Measurements from ENCODE around the gene CEP112.

DNA sequence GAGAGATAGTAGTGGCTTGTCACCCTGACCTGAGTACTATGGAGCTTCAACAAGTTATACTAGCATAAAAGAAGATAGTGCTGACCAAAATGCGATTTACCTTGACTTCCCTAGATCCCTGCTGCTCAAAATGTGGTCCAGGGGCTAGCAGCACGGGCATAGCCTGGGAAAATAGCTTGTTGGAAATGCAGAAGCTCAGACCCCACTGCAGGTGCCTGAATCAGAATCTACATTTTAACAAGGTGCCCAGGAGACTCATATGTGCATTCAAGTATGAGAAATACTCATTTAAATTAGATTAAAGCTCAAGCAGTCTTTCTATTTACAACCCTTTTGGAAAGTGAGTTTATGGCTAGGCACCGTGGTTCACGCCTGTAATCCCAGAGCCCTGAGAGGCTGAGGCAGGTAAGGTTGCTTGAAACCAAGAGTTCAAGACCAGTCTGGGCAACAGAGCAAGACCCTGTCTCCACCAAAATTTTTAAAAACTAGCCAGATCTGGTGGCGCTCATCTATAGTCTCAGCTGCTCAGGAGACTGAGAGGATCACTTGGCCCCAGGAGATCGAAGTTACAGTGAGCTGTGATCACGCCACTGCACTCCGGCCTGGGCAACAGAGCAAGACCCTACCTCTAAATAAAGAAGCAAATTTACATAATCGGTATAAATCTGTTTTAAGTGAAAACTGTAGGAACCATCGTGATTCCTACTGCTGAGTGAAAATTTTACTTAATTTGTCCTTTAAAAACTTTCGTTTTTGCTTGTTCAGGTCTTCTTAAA, 30.0 kb upstream of the CEP112 start:
- TF ChIP-seq, protein P1, sequence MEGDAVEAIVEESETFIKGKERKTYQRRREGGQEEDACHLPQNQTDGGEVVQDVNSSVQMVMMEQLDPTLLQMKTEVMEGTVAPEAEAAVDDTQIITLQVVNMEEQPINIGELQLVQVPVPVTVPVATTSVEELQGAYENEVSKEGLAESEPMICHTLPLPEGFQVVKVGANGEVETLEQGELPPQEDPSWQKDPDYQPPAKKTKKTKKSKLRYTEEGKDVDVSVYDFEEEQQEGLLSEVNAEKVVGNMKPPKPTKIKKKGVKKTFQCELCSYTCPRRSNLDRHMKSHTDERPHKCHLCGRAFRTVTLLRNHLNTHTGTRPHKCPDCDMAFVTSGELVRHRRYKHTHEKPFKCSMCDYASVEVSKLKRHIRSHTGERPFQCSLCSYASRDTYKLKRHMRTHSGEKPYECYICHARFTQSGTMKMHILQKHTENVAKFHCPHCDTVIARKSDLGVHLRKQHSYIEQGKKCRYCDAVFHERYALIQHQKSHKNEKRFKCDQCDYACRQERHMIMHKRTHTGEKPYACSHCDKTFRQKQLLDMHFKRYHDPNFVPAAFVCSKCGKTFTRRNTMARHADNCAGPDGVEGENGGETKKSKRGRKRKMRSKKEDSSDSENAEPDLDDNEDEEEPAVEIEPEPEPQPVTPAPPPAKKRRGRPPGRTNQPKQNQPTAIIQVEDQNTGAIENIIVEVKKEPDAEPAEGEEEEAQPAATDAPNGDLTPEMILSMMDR (IDR thresholded peaks at IDR 0.05; ENCODE audit: low read length), result no peak
- TF ChIP-seq EZH2phosphoT487 (IDR thresholded peaks at IDR 0.05; ENCODE audit: low read length) (no peak), EZH2 (optimal IDR thresholded peaks at IDR 0.05; ENCODE audit: low read depth, low read length) (no peak)

Measured in MM.1S (cell line).